Astrocyte (in vitro differentiated cells and primary cell): ENCODE results near the gene TMEM237. TPM values are rescaled to one million over a fixed set of nuclear protein-coding genes. Genes with fewer than 3 reads are reported as not detected.
A peak's percentile ranks its signal among the peaks of the same experiment; 100 is the strongest.

Experiments used
- DNase-seq: peaks from one replicate; pipeline ENCODE4 v3.0.0-alpha.2; 2010; ENCODE audit warnings: low read depth
- FAIRE-seq: peaks from 2 replicates; lab custom pipeline; 2011; peaks lifted over from hg19 to GRCh38; lab: Jason Lieb, UNC
- H2AFZ ChIP-seq: 2 replicates; pipeline ENCODE4 v1.6.0; 2012; ENCODE audit warnings: low read depth, low read length, inconsistent platforms
- H3K27ac ChIP-seq: 2 replicates; pipeline ENCODE4 v1.5.1; 2011; ENCODE audit warnings: low read depth, low read length, inconsistent platforms
- H3K27me3 ChIP-seq: 2 replicates; pipeline ENCODE4 v1.6.0; 2011; ENCODE audit warnings: low read length, inconsistent platforms; ENCODE audit not compliant: insufficient read depth
- H3K36me3 ChIP-seq: 2 replicates; pipeline ENCODE4 v1.5.1; 2011; ENCODE audit warnings: low read length, inconsistent platforms; ENCODE audit not compliant: insufficient read depth
- H3K4me1 ChIP-seq: 2 replicates; pipeline ENCODE4 v1.5.1; 2011; ENCODE audit warnings: low read length, inconsistent platforms; ENCODE audit not compliant: insufficient read depth
- H3K4me2 ChIP-seq: 2 replicates; pipeline ENCODE4 v1.6.0; 2012; ENCODE audit warnings: low read length, inconsistent platforms
- H3K4me3 ChIP-seq: 2 replicates; pipeline ENCODE4 v1.5.1; 2011; ENCODE audit warnings: low read depth, mild to moderate bottlenecking, low read length, inconsistent platforms; ENCODE audit not compliant: insufficient read depth
- H3K79me2 ChIP-seq: 2 replicates; pipeline ENCODE4 v1.6.0; 2012; ENCODE audit warnings: mild to moderate bottlenecking, low read length, inconsistent platforms; ENCODE audit not compliant: insufficient read depth
- H3K9ac ChIP-seq: 2 replicates; pipeline ENCODE4 v1.6.0; 2012; ENCODE audit warnings: mild to moderate bottlenecking, low read length, inconsistent platforms
- H3K9me3 ChIP-seq: 2 replicates; pipeline ENCODE4 v1.5.1; 2012; ENCODE audit warnings: low read depth, mild to moderate bottlenecking, low read length, inconsistent platforms; ENCODE audit not compliant: insufficient read depth
- H4K20me1 ChIP-seq: 2 replicates; pipeline ENCODE4 v1.6.0; 2012; ENCODE audit warnings: low read length, inconsistent platforms; ENCODE audit not compliant: insufficient read depth
- H3K27ac Mint-ChIP-seq: one replicate; pipeline ENCODE4 v1.8.0; 2021; ENCODE audit warnings: mild to moderate bottlenecking, mixed read lengths; ENCODE audit not compliant: unreplicated experiment
- H3K27me3 Mint-ChIP-seq: one replicate; pipeline ENCODE4 v1.8.0; 2021; ENCODE audit warnings: low read depth, mixed read lengths; ENCODE audit not compliant: unreplicated experiment
- H3K36me3 Mint-ChIP-seq: one replicate; pipeline ENCODE4 v1.8.0; 2021; ENCODE audit warnings: low read depth, mixed read lengths; ENCODE audit not compliant: unreplicated experiment
- H3K4me1 Mint-ChIP-seq: one replicate; pipeline ENCODE4 v1.8.0; 2021; ENCODE audit warnings: low read depth, mixed read lengths; ENCODE audit not compliant: unreplicated experiment
- H3K4me3 Mint-ChIP-seq: one replicate; pipeline ENCODE4 v1.8.0; 2021; ENCODE audit warnings: mild to moderate bottlenecking, moderate library complexity, mixed read lengths; ENCODE audit not compliant: unreplicated experiment
- H3K9me3 Mint-ChIP-seq: one replicate; pipeline ENCODE4 v1.8.0; 2021; ENCODE audit warnings: mild to moderate bottlenecking, mixed read lengths; ENCODE audit not compliant: unreplicated experiment
- CTCF ChIP-seq: IDR thresholded peaks from 2 replicates; pipeline ENCODE4 v1.5.1; 2011; ENCODE audit warnings: low read depth, mild to moderate bottlenecking, inconsistent platforms, low read length, moderate library complexity; ENCODE audit not compliant: insufficient read depth
- EZH2 ChIP-seq: IDR thresholded peaks from 2 replicates; pipeline ENCODE4 v1.6.1; 2012; ENCODE audit warnings: mild to moderate bottlenecking, low read length, inconsistent platforms; ENCODE audit not compliant: insufficient read depth
- total RNA-seq: library from RNA; stranded (reverse); gene quantifications from 2 replicates; pipeline ENCODE4 v1.2.1, GENCODE V29; 2021

Gene TMEM237
- total RNA-seq, 1 donor from 2014 or later = 37.7 TPM

- Mint-ChIP-seq H3K4me3 (peak overlapping the region; percentile 22), H3K36me3 (no peaks in the 10 kb centered on the region), H3K27me3 (no peaks in the 10 kb centered on the region), H3K27ac (no peak overlapping the region), H3K9me3 (no peaks in the 10 kb centered on the region), H3K4me1 (peaks cover 35% of the 10 kb centered on the region)
- Histone ChIP-seq H3K9me3 (no peaks in the 10 kb centered on the region), H3K9ac (no peak overlapping the region), H2AFZ (no peak overlapping the region), H4K20me1 (no peaks in the 10 kb centered on the region), H3K36me3 (no peaks in the 10 kb centered on the region), H3K79me2 (no peaks in the 10 kb centered on the region), H3K27me3 (no peaks in the 10 kb centered on the region), H3K4me2 (no peak overlapping the region), H3K4me3 (no peak overlapping the region), H3K27ac (peak overlapping the region; percentile 87), H3K4me1 (peaks cover 29% of the 10 kb centered on the region)
- FAIRE-seq = no peak
- TF ChIP-seq EZH2 (no peak), CTCF (no peak)
- no peak for DNase-seq
These were observed 12.8 kb upstream of the TMEM237 start for GRCh38 chr2:201656102-201656501.

- peak overlapping the region; percentile 72 for H3K9ac ChIP-seq
- no peak overlapping the region for H3K4me3 ChIP-seq
- H2AFZ ChIP-seq = no peak overlapping the region
- H3K36me3 Mint-ChIP-seq = no peaks in the 10 kb centered on the region
- no peaks in the 10 kb centered on the region for H3K36me3 ChIP-seq
- TF ChIP-seq EZH2 (no peak), CTCF (no peak)
- DNase-seq (peak; percentile 85), FAIRE-seq (peak; percentile 85)
- peak overlapping the region; percentile 44 for H3K27ac Mint-ChIP-seq
- H4K20me1 ChIP-seq = no peaks in the 10 kb centered on the region
- no peaks in the 10 kb centered on the region for H3K79me2 ChIP-seq
- H3K4me2 ChIP-seq = peak overlapping the region; percentile 51
- peaks cover 35% of the 10 kb centered on the region for H3K4me1 Mint-ChIP-seq
- H3K4me1 ChIP-seq = peaks cover 29% of the 10 kb centered on the region
- H3K27ac ChIP-seq = peak overlapping the region; percentile 87
- no peaks in the 10 kb centered on the region for H3K9me3 ChIP-seq
- no peaks in the 10 kb centered on the region for H3K9me3 Mint-ChIP-seq
- no peaks in the 10 kb centered on the region for H3K27me3 ChIP-seq
- no peaks in the 10 kb centered on the region for H3K27me3 Mint-ChIP-seq
- H3K4me3 Mint-ChIP-seq = peak overlapping the region; percentile 60
These were observed 11.5 kb upstream of the TMEM237 start for GRCh38 chr2:201654616-201655384.

- H4K20me1 ChIP-seq = no peaks in the 10 kb centered on the region
- peak overlapping the region; percentile 52 for H3K4me2 ChIP-seq
- H3K4me3 ChIP-seq = no peak overlapping the region
- H3K27ac ChIP-seq = peak overlapping the region; percentile 95
- Mint-ChIP-seq H3K9me3 (no peaks in the 10 kb centered on the region), H3K4me1 (peaks cover 35% of the 10 kb centered on the region), H3K36me3 (no peaks in the 10 kb centered on the region), H3K27ac (peak overlapping the region; percentile 98), H3K4me3 (no peak overlapping the region), H3K27me3 (no peaks in the 10 kb centered on the region)
- TF ChIP-seq EZH2 = no peak
- TF ChIP-seq CTCF = no peak
- no peak overlapping the region for H2AFZ ChIP-seq
- H3K36me3 ChIP-seq = no peaks in the 10 kb centered on the region
- no peaks in the 10 kb centered on the region for H3K27me3 ChIP-seq
- DNase-seq = no peak
- H3K9me3 ChIP-seq = no peaks in the 10 kb centered on the region
- FAIRE-seq = no peak
- no peaks in the 10 kb centered on the region for H3K79me2 ChIP-seq
- peak overlapping the region; percentile 62 for H3K9ac ChIP-seq
- peaks cover 29% of the 10 kb centered on the region for H3K4me1 ChIP-seq
These were observed 9.9 kb upstream of the TMEM237 start for GRCh38 chr2:201653221-201653620.
